Activated CD4-positive, alpha-beta T cell treated with anti-CD3 and anti-CD28 coated beads, Interleukin-2, amount 10 ng/mL, durations not matched to agents 24 days and 14 days (primary cell): ENCODE results near the gene PPP1CA. TPM values are rescaled to one million over a fixed set of nuclear protein-coding genes. Genes with fewer than 3 reads are reported as not detected.

ENCODE experiments used
- DNase-seq: peaks from one replicate; pipeline ENCODE4 v3.0.0; 2022
- H3K27ac Mint-ChIP-seq: one replicate; pipeline ENCODE4 v1.8.0; 2022; ENCODE audit warnings: mild to moderate bottlenecking, mixed read lengths
- H3K27me3 Mint-ChIP-seq: one replicate; pipeline ENCODE4 v1.8.0; 2022; ENCODE audit warnings: mixed read lengths
- H3K36me3 Mint-ChIP-seq: one replicate; pipeline ENCODE4 v1.8.0; 2022; ENCODE audit warnings: low read depth, mild to moderate bottlenecking, mixed read lengths
- H3K4me1 Mint-ChIP-seq: one replicate; pipeline ENCODE4 v1.8.0; 2021; ENCODE audit warnings: mixed read lengths
- H3K4me3 Mint-ChIP-seq: one replicate; pipeline ENCODE4 v1.8.0; 2022; ENCODE audit warnings: mild to moderate bottlenecking, moderate library complexity, mixed read lengths
- H3K9me3 Mint-ChIP-seq: one replicate; pipeline ENCODE4 v1.8.0; 2021; ENCODE audit warnings: mixed read lengths
- intact Hi-C: fragments of 100-400 bp; cut with micrococcal nuclease; formaldehyde crosslinking; loops from one replicate; pipeline ENCODE4 v1.15.1; 2023
- total RNA-seq: library from RNA; stranded (reverse); gene quantifications from 2 replicates; pipeline ENCODE4 v1.2.3, GENCODE V29; 2022

PPP1CA gene
- total RNA-seq, 1 donor from 2014 or later, result 252 TPM

GRCh38 chr11:67416416-67417335 lies 15.0 kb upstream of the PPP1CA start:
- H3K27ac Mint-ChIP-seq, result no peak overlapping the region
- H3K4me1 Mint-ChIP-seq, result peaks cover 29% of the 10 kb centered on the region
- intact Hi-C loops, result no loop called here
- H3K9me3 Mint-ChIP-seq, result no peaks in the 10 kb centered on the region
- no peak for DNase-seq
- H3K36me3 Mint-ChIP-seq, result no peaks in the 10 kb centered on the region
- H3K27me3 Mint-ChIP-seq, result peaks cover 19% of the 10 kb centered on the region
- peak overlapping the region; percentile 51 for H3K4me3 Mint-ChIP-seq

GRCh38 chr11:67415501-67416304 lies 14.0 kb upstream of the PPP1CA start, which contains the start of gene CARNS1:
Gene CARNS1, plus strand, starts transcription at chr11:67415678. Its CDS starts 522 bp downstream, at chr11:67416200.
- Mint-ChIP-seq H3K4me3 (peak within 1 kb of the TSS; percentile 51), H3K27ac (no peak within 1 kb of the TSS), H3K4me1 (peaks cover 30% of the 10 kb centered on the region), H3K27me3 (peaks cover 19% of the 10 kb centered on the region), H3K36me3 (peaks cover 4% of the 10 kb centered on the region), H3K9me3 (no peaks in the 10 kb centered on the region)
- no peak for DNase-seq
- intact Hi-C loops, result no loop called here

GRCh38 chr11:67413266-67413849 lies 11.7 kb upstream of the PPP1CA start:
- Mint-ChIP-seq H3K36me3 (peaks cover 13% of the 10 kb centered on the region), H3K27me3 (peaks cover 19% of the 10 kb centered on the region), H3K4me1 (peaks cover 44% of the 10 kb centered on the region), H3K9me3 (no peaks in the 10 kb centered on the region), H3K4me3 (no peak overlapping the region), H3K27ac (no peak overlapping the region)
- DNase-seq, result no peak
- intact Hi-C loops, result no loop called here

GRCh38 chr11:67412495-67413179 lies 11.0 kb upstream of the PPP1CA start:
- H3K27me3 Mint-ChIP-seq, result peaks cover 17% of the 10 kb centered on the region
- peak overlapping the region; percentile 28 for H3K4me3 Mint-ChIP-seq
- H3K36me3 Mint-ChIP-seq, result peaks cover 14% of the 10 kb centered on the region
- no peak for DNase-seq
- no peaks in the 10 kb centered on the region for H3K9me3 Mint-ChIP-seq
- intact Hi-C loops, result no loop called here
- H3K27ac Mint-ChIP-seq, result no peak overlapping the region
- peaks cover 51% of the 10 kb centered on the region for H3K4me1 Mint-ChIP-seq

- no peak overlapping the region for H3K4me3 Mint-ChIP-seq
- H3K27me3 Mint-ChIP-seq, result peaks cover 15% of the 10 kb centered on the region
- no peak overlapping the region for H3K27ac Mint-ChIP-seq
- intact Hi-C loops, result no loop called here
- DNase-seq, result no peak
- peaks cover 22% of the 10 kb centered on the region for H3K36me3 Mint-ChIP-seq
- peaks cover 56% of the 10 kb centered on the region for H3K4me1 Mint-ChIP-seq
- H3K9me3 Mint-ChIP-seq, result no peaks in the 10 kb centered on the region
These were observed 10.1 kb upstream of the PPP1CA start for GRCh38 chr11:67411785-67412152.

GRCh38 chr11:67410984-67411784 lies 9.5 kb upstream of the PPP1CA start:
- intact Hi-C loops, result no loop called here
- Mint-ChIP-seq H3K4me3 (peak overlapping the region; percentile 58), H3K4me1 (peaks cover 56% of the 10 kb centered on the region), H3K27ac (no peak overlapping the region), H3K9me3 (no peaks in the 10 kb centered on the region), H3K27me3 (peaks cover 10% of the 10 kb centered on the region), H3K36me3 (peaks cover 25% of the 10 kb centered on the region)
- no peak for DNase-seq

- DNase-seq, result no peak
- Mint-ChIP-seq H3K4me3 (peak overlapping the region; percentile 88), H3K27ac (peak overlapping the region; percentile 94), H3K9me3 (no peaks in the 10 kb centered on the region), H3K4me1 (peaks cover 58% of the 10 kb centered on the region), H3K27me3 (peaks cover 7% of the 10 kb centered on the region), H3K36me3 (peaks cover 29% of the 10 kb centered on the region)
- intact Hi-C loops, result no loop called here
These were observed 8.7 kb upstream of the PPP1CA start for GRCh38 chr11:67410369-67410831.

- peak overlapping the region; percentile 94 for H3K27ac Mint-ChIP-seq
- peaks cover 34% of the 10 kb centered on the region for H3K36me3 Mint-ChIP-seq
- intact Hi-C loops, result loop anchor here (2.0 kb wide), 1 partner anchor 27 kb away; the partner anchor contains the start of gene PTPRCAP
- DNase-seq, result no peak
- H3K9me3 Mint-ChIP-seq, result no peaks in the 10 kb centered on the region
- H3K4me3 Mint-ChIP-seq, result peak overlapping the region; percentile 88
- peaks cover 62% of the 10 kb centered on the region for H3K4me1 Mint-ChIP-seq
- peaks cover 5% of the 10 kb centered on the region for H3K27me3 Mint-ChIP-seq
These were observed 8.2 kb upstream of the PPP1CA start for GRCh38 chr11:67409781-67410368.

- Mint-ChIP-seq H3K27ac (peak overlapping the region; percentile 94), H3K9me3 (no peaks in the 10 kb centered on the region), H3K27me3 (peaks cover 4% of the 10 kb centered on the region), H3K4me3 (peak overlapping the region; percentile 90), H3K4me1 (peaks cover 67% of the 10 kb centered on the region), H3K36me3 (peaks cover 39% of the 10 kb centered on the region)
- intact Hi-C loops, result loop anchor here (2.0 kb wide), 1 partner anchor 28 kb away; the partner anchor contains the start of gene PTPRCAP
- DNase-seq, result peak; percentile 94
These were observed 7.6 kb upstream of the PPP1CA start for GRCh38 chr11:67409261-67409666.

GRCh38 chr11:67408437-67409200 lies 7.0 kb upstream of the PPP1CA start:
- no peak for DNase-seq
- Mint-ChIP-seq H3K9me3 (no peaks in the 10 kb centered on the region), H3K4me1 (peaks cover 68% of the 10 kb centered on the region), H3K27me3 (peaks cover 4% of the 10 kb centered on the region), H3K4me3 (peak overlapping the region; percentile 90), H3K36me3 (peaks cover 40% of the 10 kb centered on the region), H3K27ac (peak overlapping the region; percentile 86)
- intact Hi-C loops, result loop anchor here (2.0 kb wide), 1 partner anchor 28 kb away; the partner anchor contains the start of gene PTPRCAP

GRCh38 chr11:67407688-67408163 lies 6.1 kb upstream of the PPP1CA start:
- intact Hi-C loops, result loop anchor here (2.0 kb wide), 1 partner anchor 29 kb away; the partner anchor contains the start of gene PTPRCAP
- Mint-ChIP-seq H3K27me3 (no peaks in the 10 kb centered on the region), H3K9me3 (no peaks in the 10 kb centered on the region), H3K4me3 (peak overlapping the region; percentile 90), H3K27ac (peak overlapping the region; percentile 86), H3K36me3 (peaks cover 42% of the 10 kb centered on the region), H3K4me1 (peaks cover 70% of the 10 kb centered on the region)
- no peak for DNase-seq
